Measurements from ENCODE around the gene SSNA1.

DNA sequence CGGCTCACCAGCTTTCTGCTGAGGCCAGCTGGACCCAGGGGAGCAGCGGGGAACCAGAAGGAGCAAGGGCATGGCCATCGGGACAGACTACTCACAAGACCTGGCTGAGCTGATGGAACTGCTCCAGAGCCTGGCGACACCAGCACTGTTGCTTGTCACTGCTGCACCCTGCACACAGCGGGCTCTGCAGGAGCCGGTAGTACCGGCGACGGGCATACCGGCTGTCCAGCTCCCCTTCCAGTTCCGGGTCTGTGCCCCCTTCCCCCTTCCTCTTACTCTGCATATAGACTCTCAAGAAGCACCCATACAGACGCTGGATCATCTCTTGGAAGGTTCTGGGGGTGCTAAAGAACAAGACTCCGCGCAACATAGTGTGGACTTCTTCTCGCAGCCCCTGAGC, 1.1 kb upstream of the SSNA1 start:
- TF ChIP-seq, protein P1, sequence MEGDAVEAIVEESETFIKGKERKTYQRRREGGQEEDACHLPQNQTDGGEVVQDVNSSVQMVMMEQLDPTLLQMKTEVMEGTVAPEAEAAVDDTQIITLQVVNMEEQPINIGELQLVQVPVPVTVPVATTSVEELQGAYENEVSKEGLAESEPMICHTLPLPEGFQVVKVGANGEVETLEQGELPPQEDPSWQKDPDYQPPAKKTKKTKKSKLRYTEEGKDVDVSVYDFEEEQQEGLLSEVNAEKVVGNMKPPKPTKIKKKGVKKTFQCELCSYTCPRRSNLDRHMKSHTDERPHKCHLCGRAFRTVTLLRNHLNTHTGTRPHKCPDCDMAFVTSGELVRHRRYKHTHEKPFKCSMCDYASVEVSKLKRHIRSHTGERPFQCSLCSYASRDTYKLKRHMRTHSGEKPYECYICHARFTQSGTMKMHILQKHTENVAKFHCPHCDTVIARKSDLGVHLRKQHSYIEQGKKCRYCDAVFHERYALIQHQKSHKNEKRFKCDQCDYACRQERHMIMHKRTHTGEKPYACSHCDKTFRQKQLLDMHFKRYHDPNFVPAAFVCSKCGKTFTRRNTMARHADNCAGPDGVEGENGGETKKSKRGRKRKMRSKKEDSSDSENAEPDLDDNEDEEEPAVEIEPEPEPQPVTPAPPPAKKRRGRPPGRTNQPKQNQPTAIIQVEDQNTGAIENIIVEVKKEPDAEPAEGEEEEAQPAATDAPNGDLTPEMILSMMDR (conservative IDR thresholded peaks at IDR 0.05 in 1 of 2, IDR thresholded peaks at IDR 0.05 in 1 of 2; ENCODE audit: extremely low read depth in 1 of 2, insufficient read depth in 1 of 2, low read depth in 1 of 2, low read length in 2 of 2), result no peak
- no peak for TF ChIP-seq EZH2 (IDR thresholded peaks at IDR 0.05; ENCODE audit: borderline replicate concordance, low read length)
